GM18868 (cell line): Measurements from ENCODE around the gene SH3PXD2A.
"Not testable (repeated sequence)": the region's sequence is repeated elsewhere in the genome, so short reads cannot be mapped to it uniquely, and the experiment has no call there.

Source experiments
- ATAC-seq: cut with Tn5 transposase; IDR thresholded peaks from one replicate; pipeline ENCODE4 v1.9.1; 2021; ENCODE audit warnings: mild to moderate bottlenecking, moderate library complexity; ENCODE audit not compliant: unreplicated experiment

The SH3PXD2A gene

GRCh38 chr10:103613616-103614015 lies 241.8 kb downstream of the SH3PXD2A start:
- no peak for ATAC-seq

- no peak for ATAC-seq
These were observed 242.7 kb downstream of the SH3PXD2A start for GRCh38 chr10:103612462-103613365.

DNA sequence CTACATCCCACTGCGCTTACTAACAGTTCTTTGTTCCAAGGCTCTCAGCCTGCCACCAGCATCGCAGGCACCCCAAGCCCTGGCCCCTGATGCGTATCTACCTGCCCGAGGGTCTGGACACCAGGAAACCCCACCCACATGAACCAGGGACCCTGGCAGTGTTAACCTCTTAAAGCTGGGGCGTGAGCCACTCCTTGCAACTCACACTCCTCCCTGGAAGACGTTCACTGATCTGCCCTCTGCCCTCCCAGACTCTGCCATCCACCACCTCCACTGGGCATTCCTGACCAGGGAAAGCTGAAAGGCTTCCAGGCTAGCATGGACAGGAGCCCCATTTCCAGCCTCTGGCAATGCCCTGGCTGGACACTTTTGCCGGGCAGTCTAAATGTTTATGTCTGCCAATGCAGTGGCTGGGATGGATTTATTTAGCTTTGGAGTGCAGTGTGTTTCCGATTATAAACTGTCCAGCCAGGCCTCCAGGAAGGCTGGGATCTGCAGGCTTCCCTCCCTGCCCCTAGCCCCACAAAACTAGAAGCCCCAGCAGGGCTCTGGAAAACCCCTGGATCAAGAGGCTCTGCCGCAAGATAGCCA lies 244.4 kb downstream of the SH3PXD2A start:
- no peak for ATAC-seq

DNA sequence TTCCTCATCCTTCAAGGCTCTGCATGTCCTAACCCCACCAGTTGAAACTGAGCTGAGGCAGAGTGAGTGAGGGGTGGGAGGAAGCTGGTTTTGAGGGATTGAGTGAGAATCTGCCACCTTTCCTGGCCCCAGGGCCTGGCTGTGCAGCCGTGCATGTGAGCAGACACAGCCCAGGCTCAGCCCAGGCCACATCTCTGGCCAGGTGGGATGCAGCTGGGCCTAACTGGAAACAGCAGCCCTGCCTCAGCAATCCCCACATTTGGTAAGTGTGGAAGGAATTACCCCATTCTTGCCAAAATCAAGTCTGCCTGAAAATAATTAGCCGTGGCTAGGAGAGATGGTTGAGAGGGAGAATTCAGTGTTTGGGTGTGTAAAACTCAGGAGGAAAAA lies 245.3 kb downstream of the SH3PXD2A start:
- no peak for ATAC-seq

GRCh38 chr10:103609231-103610082 lies 245.9 kb downstream of the SH3PXD2A start:
- no peak for ATAC-seq

DNA sequence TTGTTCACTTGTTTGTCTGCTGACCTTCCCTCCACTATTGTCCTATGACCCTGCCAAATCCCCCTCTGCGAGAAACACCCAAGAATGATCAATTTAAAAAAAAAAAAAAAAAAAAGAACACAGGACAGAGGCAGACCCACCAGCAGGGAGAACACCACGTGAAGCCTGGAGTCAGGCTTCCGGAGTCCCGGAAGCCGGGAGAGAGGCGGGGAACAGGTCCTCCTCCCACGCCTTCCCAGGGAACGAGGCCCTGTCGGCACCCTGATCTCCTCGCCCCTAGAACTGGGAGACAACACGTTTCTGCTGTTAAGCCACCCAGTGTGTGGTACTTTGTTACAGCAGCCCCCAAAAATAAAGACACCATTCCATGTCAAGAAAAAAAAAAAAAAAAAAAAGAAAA lies 247.3 kb downstream of the SH3PXD2A start:
- ATAC-seq = not testable (repeated sequence)

DNA sequence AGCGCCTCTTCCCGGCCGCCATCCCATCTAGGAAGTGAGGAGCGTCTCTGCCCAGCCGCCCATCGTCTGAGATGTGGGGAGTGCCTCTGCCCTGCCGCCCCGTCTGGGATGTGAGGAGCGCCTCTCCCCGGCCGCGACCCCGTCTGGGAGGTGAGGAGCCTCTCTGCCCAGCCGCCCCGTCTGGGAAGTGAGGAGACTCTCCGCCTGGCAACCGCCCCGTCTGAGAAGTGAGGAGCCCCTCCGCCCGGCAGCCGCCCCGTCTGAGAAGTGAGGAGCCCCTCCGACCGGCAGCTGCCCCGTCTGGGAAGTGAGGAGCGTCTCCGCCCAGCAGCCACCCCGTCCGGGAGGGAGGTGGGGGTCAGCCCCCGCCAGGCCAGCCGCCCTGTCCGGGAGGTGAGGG lies 248.3 kb downstream of the SH3PXD2A start:
- not testable (repeated sequence) for ATAC-seq

DNA sequence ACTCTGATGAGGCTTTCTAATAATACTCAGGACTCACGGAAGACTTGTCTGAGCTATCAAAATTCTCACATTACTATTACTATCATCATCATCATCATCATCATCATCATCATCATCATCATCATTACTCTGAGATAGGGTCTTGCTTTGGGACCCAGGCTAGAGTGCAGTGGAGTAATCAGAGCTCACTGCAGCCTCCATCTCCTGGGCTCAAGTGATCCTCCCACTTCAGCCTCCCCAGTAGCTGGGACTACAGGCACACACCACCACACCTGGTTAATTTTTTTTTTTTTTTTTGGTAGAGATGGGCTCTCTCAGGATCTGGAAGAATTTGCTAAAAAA lies 249.3 kb downstream of the SH3PXD2A start:
- not testable (repeated sequence) for ATAC-seq

DNA sequence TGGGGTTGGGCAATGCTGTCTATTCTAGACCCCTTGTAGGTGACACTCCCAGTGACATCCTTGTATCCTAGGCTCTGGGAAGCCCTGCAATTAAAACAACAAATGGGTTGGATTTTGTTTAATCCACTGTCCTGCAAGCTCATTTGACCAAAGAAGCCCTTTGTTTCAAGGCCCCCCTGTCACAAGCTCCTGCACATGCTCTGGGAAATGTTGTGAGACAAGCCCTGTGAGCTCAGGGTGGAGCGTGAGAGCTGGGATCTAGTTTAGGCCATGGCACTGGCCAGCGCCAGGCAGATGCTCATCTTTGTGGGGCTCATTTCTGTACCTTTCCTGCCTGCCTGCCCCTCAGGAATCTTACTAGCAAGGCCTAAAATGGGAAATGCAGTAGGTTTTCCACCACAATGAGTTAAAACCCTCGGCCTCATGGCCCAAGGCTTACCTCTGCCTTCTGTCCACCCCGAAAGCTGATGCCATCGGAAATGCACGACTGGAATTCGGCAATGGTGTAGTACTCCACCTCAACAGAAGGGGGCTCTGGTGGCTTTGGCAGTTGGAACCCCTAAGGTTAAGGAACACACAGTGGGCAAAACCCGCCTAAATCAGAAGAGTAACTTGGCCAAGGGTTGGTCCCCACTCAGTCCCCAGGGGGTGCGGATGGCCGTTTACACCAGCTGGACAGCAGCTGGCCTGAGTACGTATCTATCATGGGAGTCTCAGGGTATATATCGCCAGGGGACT lies 249.8 kb downstream of the SH3PXD2A start:
- ATAC-seq = no peak

DNA sequence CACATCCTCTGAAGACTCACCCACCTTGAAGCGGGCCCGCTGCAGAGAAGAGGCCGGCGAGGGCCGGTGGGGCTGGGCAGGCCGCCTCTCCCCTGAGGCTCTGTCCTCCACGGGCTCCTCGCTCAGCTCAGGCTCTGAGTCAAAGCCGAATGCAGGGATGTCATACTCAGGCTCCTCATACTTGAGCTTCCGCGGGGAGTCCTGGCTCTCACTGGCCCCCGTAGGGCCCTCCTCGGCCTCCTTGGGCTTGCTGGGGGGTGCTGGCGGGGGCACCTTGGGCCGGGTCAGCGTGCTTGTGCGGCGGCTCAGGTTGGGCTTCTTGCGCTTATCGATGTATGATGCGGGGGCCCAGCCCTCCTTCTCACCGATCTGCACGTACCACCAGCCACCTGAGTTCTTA lies 252.0 kb downstream of the SH3PXD2A start:
- no peak for ATAC-seq

GRCh38 chr10:103602852-103603155 lies 252.6 kb downstream of the SH3PXD2A start:
- no peak for ATAC-seq

DNA sequence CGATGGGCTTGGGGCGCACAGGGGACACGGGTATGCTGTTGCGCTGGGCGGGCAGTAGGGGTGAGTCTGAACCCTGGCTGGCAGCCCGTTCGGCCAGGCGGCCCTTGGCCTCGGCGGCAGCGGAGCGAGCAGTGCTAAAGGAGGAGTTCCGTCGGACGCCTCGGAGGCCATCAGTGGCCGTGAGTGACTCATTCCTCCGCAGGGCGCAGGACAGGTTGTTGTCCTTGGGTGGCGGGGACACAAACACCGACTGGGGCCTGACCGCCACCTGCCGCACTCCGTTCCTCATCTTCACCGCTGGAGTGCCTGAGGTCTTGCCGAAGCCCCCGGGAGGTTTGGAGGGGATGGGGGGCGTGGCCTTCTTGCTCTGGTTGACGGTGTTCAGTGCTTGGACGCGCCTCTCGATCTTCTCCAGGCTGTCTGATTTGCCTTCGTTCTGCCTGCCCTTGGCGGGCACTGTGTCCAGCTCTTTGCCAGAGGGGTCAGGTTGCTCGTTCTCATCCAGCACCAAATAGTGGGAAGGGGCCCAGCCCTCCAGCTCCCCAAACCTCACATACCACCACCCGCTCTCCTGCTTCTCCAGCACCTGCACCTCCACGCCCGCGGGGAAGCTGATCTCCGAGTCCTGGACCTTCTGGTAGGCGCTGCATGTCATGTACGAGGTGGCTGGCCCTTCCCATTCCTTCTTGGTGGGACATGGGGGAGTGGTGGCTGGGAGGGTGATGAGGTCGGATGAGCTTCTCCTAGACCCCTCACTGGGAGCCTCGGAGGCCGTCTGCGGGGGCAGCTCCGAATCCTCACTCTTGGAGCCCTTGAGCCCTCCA lies 253.1 kb downstream of the SH3PXD2A start:
- ATAC-seq = no peak

- ATAC-seq = no peak
These were observed 254.3 kb downstream of the SH3PXD2A start for GRCh38 chr10:103600956-103601569.

GRCh38 chr10:103600325-103600724 lies 255.1 kb downstream of the SH3PXD2A start:
- ATAC-seq = no peak

GRCh38 chr10:103599907-103600306 lies 255.5 kb downstream of the SH3PXD2A start:
- no peak for ATAC-seq

DNA sequence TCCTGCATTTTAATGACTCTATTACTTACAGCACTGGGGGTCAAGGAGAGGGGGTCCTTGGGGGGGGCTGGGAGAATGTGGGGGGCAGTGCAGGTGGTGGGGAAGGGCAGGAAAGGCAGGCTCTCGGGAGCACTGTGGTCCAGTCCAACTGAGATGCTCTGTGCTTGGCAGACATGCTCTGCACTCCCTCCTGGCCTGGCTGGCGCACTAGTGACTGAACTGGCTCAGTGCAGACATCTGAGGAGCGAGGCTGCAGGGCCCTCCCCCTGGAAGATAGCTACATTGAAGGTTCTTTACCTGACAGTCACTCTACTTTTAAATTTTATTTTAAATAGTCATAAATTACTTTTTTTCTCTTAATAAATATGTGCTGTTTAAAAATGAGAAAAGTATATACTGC lies 256.2 kb downstream of the SH3PXD2A start:
- ATAC-seq = no peak

DNA sequence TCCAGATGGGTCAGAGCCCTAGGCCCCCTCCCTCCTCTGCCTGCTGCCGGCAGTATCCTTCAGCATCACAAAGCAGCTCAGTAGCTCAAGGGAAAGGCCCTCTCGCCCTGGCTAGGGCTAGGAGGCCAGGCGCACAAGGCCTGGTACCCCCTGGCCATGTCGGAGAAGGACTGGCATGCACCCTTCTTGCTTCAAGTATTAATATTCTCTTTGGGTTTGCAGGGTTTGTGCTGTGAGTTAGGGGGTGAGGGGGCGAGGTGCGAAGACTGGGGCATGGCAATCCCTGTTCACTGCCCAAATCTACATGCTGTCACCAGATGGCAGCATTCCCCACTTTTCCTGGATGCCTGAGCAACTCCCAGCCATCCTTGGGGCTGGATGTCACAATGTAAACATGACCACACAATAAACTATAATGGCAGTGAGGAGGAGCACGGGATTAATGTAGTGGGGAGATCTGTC lies 256.7 kb downstream of the SH3PXD2A start:
- no peak for ATAC-seq

- no peak for ATAC-seq
These were observed 258.4 kb downstream of the SH3PXD2A start for GRCh38 chr10:103597003-103597402.

- no peak for ATAC-seq
These were observed 259.2 kb downstream of the SH3PXD2A start for GRCh38 chr10:103595933-103596726.
